ENCODE results near the gene ENPP3.

ENPP3 gene

DNA sequence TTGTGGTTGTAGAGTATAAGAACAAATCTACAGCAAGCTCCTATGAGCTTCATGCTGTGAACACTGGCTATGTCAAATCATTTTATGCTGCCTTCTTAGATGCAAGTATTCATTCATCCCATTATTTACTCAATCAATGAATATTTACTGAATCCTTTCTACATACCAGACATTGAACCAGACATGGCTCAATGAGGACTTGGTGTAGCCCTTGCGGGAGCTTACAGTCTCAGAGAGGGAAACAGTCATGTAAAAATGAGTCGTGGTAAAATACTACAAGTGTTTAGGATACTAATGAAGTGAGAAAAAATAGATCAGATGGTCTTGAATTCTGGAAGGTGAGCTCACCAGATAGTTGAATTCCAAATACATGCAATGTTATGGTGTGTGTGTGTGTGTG, 125.9 kb downstream of the ENPP3 start:
- FAIRE-seq (no peak), DNase-seq (ENCODE audit: insufficient read length, low spot score) (no peak)

DNA sequence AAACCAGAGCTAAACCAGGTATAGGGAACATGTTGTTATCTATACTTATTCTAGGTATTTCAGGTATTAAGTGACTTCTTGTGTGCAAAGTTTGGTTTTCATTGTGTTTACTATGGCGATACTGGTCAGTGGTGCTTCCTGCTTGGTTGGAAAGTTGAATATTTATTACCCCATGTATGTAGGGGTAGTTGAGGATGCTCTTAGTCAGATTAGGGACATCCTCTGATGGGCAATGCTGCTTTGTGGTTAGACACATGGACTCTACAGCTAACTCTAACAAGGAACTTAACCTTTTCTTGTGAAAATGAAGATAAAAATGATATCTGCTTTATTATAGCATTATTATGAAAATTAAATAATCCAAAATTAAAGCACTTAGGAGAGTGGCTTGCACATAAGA, 126.6 kb downstream of the ENPP3 start:
- DNase-seq (ENCODE audit: insufficient read length, low spot score) = no peak
- FAIRE-seq = no peak

DNA sequence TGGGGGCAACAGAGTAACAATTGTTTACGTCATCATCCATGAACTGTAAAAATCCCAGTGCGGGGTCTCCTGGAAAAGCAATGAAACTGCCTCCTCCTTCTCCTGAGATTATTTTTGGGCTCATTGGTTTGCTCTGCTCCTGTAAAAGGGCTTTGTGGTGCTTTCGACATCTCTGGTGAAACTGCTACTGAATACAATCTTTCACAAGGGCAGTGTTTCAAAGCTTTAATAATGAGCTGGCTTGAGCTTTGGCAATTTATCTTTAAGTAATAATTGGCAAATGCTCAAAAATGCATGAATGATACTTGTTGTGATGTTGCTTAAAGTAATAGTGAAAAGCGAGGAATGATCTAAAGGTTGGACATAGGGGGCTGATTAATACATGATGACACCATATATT, 127.2 kb downstream of the ENPP3 start:
- no peak for FAIRE-seq
- no peak for DNase-seq (ENCODE audit: insufficient read length, low spot score)

DNA sequence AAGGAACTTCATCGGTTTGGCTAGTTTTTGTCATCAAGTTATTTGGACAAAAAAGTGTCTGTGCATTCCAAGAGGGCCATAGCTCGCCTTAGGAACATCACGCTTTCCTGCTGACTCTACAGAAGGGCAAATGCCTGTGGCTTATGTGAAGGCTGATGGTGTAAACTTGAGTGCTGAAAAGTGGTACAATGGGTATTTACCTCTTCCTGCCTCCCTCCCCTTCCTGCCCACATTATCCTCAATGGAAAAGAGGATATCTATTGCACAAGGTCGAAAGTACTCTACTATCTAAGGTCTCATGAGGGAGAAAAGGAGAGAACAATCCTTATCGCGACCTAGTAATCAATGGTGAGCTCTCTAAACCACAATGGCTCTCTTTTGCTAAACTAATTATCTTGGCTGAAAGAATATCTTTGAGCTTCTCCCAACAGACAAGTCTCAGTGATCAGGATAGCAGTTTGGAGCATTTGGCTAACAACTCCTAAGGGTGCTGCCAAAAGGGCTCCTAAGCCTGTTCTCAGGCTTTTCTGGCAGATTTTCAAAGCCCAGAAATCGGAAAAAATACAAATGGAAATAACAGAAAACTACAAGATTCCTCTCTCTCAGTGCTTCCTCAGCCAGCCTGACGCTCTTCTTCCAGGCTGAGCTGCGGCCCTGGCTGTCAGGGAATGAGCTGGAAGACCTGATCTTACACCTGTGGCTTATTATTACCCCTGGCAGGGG, 128.1 kb downstream of the ENPP3 start:
- FAIRE-seq = no peak
- DNase-seq (ENCODE audit: insufficient read length, low spot score) = no peak

DNA sequence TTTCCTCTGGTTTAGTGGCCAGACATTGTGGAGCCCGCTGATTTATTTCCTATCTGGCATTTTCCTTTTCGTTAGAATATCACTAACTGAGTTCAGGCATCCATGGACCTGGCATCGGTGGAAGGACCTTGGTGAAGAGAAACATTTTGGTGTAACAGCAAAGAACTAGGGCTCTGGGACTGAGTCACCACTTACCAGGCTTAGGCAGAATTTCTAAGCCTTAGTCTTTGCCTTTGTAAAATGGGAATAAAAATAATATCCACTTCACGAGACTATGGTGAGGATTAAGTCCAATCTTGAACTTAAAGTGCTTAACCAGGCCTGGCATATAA, 128.7 kb downstream of the ENPP3 start:
- no peak for FAIRE-seq
- DNase-seq (ENCODE audit: insufficient read length, low spot score) = no peak

DNA sequence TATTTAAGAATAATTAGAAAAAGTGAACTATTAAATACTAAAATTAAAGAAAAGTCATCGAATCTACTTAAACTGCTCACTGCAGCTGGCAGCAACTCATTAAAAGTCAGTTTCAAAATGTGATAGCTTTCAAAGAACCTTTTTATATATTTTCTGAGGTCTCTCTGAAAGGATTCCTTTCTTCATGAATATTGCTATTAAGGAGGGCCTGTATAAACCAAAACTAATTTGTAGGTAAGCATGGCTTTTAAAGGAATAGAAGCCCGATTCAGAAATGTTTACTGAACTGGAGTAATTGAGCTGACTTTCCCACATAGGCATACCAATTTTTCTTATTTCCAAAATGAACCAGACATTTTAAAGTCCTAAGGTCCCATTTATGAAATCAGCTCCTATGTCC, 129.5 kb downstream of the ENPP3 start:
- DNase-seq (ENCODE audit: insufficient read length, low spot score) (no peak), FAIRE-seq (no peak)

DNA sequence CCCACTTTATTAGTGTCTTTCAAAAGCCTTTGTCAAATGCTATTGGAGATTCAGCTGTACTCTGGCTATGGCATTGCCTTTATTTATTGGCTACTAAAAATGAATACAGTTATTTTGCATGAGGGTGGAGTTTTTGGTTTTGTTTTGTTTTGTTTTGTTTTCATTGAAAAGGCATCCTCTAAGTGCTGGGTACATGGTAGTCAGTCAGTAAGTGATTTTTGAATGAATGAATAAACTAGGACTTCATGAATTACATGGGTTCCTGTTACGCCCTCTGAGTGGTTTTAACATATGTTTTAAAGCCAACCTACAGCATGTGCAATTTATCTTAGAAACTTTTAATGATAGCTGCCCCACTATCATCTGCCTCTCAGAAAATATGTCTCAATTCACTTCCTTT, 131.9 kb downstream of the ENPP3 start:
- DNase-seq (ENCODE audit: insufficient read length, low spot score) = no peak
- no peak for FAIRE-seq

DNA sequence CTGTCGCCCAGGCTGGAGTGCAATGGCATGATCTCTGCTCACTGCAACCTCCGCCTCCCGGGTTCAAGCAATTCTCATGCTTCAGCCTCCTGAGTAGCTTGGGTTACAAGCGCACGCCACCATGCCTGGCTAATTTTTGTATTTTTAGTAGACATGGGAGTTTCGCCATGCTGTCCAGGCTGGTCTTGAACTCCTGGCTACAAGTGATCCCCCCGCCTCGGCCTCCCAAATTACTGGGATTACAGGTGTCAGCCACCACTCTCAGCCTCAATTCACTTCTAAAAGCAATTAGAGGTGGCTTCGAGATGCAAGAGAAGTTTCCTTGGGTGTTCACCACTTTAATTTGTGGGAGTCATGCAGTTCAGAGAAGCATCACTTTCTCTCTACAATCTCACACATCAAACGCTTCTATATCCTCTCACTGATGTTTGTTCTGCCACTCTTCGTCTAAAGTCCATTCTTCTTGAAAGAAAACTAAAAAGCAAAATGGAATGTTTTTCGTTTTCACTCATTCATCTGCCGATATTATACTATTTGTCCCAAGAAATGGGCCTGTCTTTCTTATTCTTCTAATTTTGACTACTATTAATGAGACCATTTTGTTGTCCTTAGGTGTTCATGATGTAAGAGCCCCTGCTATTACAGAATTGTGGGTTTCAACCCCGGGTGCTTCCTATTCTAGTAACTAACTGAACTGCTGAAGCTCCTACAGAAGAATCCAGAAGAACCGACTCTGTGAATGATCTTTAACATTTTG, 132.5 kb downstream of the ENPP3 start:
- no peak for FAIRE-seq
- no peak for DNase-seq (ENCODE audit: insufficient read length, low spot score)

DNA sequence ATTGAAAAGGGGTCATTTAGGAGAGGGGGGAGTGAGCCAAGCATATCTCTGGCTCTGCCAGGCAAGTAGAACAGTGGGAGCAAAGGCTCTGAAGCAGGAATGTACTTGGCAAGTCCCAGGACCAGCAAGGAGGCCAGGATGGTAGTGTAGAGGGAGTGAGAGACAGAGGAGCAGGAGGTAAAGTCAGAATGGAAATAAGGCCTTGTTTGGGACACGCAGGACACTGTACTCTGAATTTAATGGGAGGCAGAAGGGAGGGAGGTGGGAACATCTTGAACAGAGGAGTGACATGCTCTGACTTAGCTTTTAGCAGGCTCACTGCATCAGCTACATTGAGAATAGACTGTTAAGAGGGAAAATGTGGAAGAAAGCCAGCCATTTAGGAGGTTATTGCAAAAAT, 133.7 kb downstream of the ENPP3 start:
- DNase-seq (ENCODE audit: insufficient read length, low spot score) (no peak), FAIRE-seq (no peak)

DNA sequence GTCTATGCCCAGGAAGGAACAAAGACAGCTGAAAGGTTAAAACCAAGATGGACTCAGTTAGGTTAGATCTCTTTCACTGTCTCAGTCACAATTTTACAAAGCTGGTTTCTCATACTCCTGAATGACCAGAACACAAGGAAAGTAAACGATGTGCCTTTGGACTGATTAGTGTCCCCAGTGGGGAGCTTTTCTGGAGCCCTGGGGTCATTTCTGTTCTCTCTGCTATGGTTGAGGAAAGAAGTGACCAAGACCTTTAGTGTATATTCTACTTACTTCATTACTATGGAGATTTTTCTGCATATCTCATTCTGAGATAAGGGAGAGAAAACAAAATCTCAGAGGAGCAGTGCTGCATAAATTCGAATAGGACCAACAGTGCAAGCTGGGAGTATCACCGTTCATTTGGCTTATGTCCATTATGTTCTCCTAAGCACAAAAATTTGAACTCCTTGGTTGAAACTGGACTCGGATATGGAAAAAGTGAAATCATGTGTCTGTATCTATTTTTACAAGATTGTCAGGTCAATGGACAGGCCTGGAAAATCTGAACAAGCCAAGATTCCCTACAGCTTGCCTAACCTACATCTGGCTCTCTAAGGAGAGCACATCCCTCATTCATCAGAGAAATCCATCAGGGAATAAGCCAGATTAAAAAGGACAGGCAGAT, 136.3 kb downstream of the ENPP3 start:
- FAIRE-seq (no peak), DNase-seq (ENCODE audit: insufficient read length, low spot score) (no peak)

DNA sequence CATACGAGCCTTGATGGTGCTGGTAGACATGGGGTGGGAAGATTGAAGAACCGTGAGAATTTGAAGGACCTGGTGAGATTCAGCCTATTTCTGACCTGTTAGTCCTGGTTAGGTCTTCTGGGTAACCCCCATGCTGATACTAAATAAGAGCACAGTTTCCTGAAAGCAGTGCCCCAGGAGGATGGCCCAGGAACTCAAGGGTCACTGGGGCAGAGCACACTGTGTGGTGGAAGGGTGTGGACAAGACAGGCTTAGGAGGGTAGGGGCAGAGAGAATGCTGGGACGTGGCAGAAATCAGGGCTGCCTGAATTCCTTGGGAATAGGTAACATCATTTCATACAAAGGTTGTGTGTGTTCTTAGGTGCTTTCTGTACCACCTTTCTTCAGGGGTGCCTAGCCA, 138.8 kb downstream of the ENPP3 start:
- DNase-seq (ENCODE audit: insufficient read length, low spot score) = no peak
- FAIRE-seq = no peak

DNA sequence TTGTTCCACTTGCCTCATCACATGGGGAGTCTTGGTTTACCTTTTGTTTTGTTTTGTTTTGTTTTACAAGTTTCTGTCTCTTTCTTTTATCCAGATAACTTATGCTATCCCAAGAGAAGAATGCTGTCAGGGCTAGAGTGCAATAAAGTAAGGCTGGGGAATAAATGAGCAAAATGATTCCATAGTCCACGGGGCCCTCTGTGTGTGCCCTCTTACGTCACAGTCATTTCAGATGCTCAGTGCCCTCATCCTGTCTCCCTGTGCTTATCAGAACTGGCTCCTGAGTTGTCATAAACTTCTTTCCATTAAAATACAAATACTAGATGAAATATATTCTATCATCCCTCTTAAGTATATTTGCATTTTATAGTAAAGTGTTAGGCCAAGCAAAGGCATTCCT, 139.9 kb downstream of the ENPP3 start:
- no peak for DNase-seq (ENCODE audit: insufficient read length, low spot score)
- no peak for FAIRE-seq

DNA sequence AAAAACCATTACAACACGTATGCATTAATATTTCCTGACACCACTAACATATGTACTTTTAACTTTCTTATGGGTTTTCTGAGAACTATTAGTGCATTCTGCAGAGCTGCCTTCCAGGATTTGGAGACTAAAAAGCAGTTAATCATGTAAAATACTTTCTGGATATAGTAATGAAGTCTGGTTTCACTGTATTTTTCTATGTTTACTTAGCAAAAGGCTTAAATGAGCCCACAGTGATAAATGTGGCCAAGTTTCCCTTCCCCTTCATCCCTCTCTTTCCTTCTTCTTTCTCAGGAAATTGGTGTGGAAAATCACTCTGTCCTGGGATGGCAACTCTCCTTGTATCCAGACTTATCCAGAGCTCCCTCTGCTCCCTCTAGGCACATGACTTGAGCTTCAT, 141.1 kb downstream of the ENPP3 start:
- FAIRE-seq (no peak), DNase-seq (ENCODE audit: insufficient read length, low spot score) (no peak)

DNA sequence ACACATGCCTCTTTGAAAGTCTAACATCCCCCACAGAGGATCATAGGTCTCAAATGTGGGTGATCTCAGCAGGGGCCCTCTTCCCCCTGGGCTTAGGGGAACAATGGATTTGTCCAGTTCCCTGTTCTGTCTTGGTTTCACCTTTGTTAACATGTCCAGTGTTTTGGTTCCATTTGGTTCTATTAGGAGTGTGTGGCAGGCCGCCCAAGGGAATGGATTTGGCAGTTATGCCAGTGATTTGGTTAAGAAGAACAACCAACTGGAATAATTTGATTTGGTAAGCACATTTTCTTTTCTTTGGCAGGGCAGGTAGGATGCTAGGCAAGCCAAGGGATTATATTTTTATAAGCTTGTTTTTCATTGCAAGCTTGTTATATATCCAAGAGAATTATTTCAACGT, 142.2 kb downstream of the ENPP3 start:
- no peak for FAIRE-seq
- no peak for DNase-seq (ENCODE audit: insufficient read length, low spot score)

DNA sequence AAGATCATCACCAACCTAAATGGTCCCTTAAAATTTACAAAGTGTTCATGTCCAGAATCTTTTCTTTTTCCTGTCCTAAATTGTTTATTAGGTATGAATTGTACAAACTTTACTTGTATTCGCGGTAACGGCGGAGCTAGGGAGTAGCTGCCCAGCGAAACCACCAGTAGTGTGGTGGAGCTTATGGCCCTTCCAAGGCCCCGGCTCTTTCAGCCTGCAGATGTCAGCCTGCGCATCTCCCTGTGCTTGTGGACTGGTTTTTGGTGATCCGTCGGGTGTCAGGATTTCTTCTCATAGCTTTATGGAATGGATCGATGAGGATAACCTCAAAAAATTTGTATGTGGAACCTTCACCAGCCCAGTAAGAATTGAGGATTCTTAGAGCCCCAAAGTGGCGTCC, 143.5 kb downstream of the ENPP3 start:
- no peak for DNase-seq (ENCODE audit: insufficient read length, low spot score)
- FAIRE-seq = no peak

DNA sequence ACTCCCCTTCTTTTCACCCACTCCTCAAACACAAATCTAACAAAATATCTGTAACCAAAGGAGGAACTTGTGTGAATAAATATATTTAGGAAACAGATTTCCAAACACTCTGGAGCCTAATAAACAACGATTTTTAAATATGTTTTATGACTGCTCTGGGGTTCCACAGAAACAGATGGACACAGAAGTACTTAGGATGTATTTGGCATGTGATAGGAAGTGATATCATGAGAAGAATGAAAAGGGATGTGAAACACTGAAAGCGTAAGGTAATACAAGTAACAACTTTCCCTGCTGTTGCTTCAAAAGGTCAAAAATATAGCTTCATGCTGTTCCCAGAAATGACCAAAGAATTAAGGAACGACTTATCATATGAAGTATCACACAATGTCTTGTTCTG, 144.6 kb downstream of the ENPP3 start:
- DNase-seq (ENCODE audit: insufficient read length, low spot score) (no peak), FAIRE-seq (no peak)

DNA sequence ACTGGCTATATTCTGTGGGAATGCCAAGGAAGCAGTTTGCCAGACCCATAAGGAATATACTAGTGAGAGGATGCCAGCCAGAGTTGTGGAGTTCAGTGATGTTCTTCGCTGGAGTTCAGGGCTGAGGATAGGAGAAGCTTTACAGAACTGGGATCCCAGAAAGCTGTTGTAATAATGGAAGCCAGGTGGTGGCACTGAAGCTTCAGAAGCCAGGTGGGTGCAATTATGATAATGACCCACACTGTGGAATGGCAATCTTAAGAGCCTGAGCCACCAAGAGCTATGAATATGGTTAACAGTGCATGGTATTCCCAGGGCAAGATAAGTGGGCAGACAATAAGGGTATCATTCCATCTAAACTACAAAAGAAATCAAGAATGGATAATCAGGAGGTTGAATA, 145.7 kb downstream of the ENPP3 start:
- no peak for DNase-seq (ENCODE audit: insufficient read length, low spot score)
- FAIRE-seq = no peak

DNA sequence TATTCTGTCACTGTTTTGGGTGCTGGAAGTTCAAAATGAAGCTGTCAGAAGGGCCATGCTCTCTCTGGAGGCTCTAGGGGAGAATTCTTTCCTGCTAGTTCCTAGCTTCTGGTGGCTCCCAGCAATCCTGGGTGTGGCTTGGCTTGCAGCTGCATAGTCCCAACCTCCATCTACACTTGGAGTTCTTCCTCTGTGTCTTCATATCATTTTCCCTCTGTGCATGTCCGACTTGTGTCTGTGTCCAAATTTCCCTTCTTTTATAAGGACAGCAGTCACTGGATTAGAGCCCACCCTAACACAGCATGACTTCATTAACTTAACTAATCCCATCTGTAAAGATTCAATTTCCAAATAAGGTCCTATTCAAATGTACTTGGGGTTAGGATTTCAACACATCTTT, 147.5 kb downstream of the ENPP3 start:
- FAIRE-seq (no peak), DNase-seq (ENCODE audit: insufficient read length, low spot score) (no peak)

DNA sequence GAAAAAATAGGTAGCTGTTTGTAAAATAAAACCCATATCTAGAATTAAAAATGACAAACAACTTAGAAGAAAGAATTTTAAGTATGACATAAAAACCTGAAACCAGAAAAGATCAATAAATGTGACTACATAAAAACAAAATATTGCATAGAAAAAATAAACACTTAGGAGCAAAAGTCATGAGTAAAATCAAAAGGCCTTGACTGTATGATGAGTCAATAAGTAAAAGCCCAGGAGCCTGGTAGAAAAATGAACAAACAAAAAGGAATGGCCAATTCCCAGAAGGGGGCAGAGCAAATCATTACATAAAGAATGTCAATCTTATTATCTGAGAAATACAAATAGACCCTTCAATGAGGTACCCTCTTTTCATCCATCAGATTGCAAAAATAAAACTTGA, 150.0 kb downstream of the ENPP3 start:
- FAIRE-seq (no peak), DNase-seq (ENCODE audit: insufficient read length, low spot score) (no peak)

DNA sequence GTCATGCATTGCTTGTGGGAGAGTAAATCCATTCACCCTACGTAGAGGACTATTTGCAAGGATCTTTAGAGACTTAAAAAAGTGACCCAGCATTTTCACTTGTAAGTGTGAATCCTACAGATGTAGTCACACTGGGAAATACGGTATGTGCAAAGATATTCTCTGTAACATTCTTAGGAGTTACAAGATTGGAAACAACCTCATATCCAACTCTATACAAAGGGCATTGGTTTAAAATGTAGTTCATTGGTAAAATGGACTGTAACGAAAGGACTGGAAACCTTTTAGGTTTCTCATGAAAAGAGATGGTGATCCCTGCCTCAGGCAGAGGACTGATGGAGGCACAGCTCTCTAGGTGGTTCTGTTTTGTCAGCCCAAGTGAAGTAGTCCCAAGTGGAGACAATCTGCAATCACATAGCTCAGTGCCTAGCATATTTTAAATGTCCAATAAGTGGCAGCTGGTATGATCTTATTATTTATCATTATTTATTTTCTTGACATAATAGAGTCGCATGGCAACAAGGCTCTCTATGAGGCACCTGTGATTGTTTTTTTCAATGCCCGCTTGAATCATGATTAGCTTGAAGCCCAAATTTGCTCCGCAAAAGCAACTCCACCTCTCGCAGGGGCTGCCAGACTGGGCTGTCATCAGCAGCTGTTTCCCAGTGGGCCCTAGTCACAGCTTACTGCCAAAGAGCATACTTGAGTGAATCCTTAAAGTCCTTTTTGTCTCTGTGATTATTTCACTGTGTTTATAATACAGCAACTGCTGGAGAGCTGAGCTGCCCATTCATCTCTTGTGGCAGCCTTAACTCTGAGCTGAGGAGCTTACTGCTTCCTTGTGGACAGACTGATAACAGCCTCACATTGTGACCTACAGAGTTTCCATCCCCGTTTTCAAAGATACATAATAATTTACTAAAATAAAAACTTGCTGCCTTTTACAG, 150.9 kb downstream of the ENPP3 start:
- no peak for DNase-seq (ENCODE audit: insufficient read length, low spot score)

DNA sequence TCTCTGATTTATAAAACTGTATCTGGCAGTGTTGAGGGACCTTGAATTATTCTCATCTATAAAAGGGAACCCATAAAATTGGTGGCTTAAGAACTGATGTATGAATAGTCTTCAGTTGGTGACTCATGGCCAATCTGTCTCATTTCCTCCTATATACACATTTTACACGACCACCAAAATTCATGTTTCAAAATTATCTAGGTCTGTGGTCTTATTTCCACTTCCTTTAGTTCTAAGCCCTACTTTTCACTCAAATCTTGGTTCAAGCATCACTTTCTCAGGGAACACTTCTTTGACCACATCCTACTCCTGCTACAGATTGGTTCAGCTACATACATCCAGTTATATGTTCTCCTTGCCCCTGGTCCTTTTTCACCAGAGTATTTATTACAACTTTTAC, 152.1 kb downstream of the ENPP3 start:
- FAIRE-seq (no peak), DNase-seq (ENCODE audit: insufficient read length, low spot score) (no peak)

More for the DNA sequence above, 150.9 kb downstream of the ENPP3 start:
- FAIRE-seq = no peak

All from GM19239 (cell line).